Measurements from ENCODE around the gene CHCHD10.

GRCh38 chr22:23767673-23768548 lies at the start of gene CHCHD10:
- TF ChIP-seq BACH1 (IDR thresholded peaks at IDR 0.05; ENCODE audit: low read length) (no peak), RAD21 (IDR thresholded peaks at IDR 0.05 in 1 of 2, conservative IDR thresholded peaks at IDR 0.05 in 1 of 2; ENCODE audit: low read depth in 2 of 2, low read length in 2 of 2) (peak; percentile 58 to 70), CEBPB (IDR thresholded peaks at IDR 0.05; ENCODE audit: low read depth, low read length) (no peak), MAX (IDR thresholded peaks at IDR 0.05) (peak; percentile 71), SIN3A (conservative IDR thresholded peaks at IDR 0.05 in 1 of 2, IDR thresholded peaks at IDR 0.05 in 1 of 2; ENCODE audit: low read depth in 1 of 2, low read length in 2 of 2) (no peak), POLR2AphosphoS5 (IDR thresholded peaks at IDR 0.05; ENCODE audit: low read depth, low read length) (no peak), POLR2A (IDR thresholded peaks at IDR 0.05; ENCODE audit: control extremely low read depth in 1 of 2, low read depth in 2 of 2, low read length in 2 of 2) (0 out of 3 replicates have a peak, but pooled peaks of 1 of the 2 experiments have one; percentile 43), EZH2 (IDR thresholded peaks at IDR 0.05; ENCODE audit: low read depth, low read length, severe bottlenecking) (no peak), CTCF (IDR thresholded peaks at IDR 0.05; ENCODE audit: control extremely low read depth in 1 of 3, insufficient read depth in 1 of 3, low read depth in 1 of 3, low read length in 3 of 3) (peak; percentile 78 to 86 (median 85)), JUND (IDR thresholded peaks at IDR 0.05; ENCODE audit: low read length) (no peak), GABPA (IDR thresholded peaks at IDR 0.05; ENCODE audit: borderline replicate concordance, insufficient read depth, low read length) (no peak), USF2 (IDR thresholded peaks at IDR 0.05; ENCODE audit: low read length) (no peak)
